K562 (cell line): ENCODE data around the gene TRMT2A. TPM values are rescaled to one million over a fixed set of nuclear protein-coding genes. Genes with fewer than 3 reads are reported as not detected.

Source experiments
- CUX1 ChIP-seq: fragments of 200-800 bp; sonication (Bioruptor generic); IDR thresholded peaks from 2 replicates; pipeline ENCODE4 v1.6.1; 2016; ENCODE audit warnings: missing genetic modification characterization, missing compliant biosample characterization
- FUS ChIP-seq: fragments of 200-400 bp; formaldehyde crosslinking; optimal IDR thresholded peaks from 2 replicates; pipeline ENCODE3; 2017; ENCODE audit warnings: low read depth, low read length
- SMAD3 ChIP-seq: fragments of 450-650 bp; formaldehyde crosslinking; conservative IDR thresholded peaks from 2 replicates; pipeline ENCODE4 v1.4.0; 2020; ENCODE audit warnings: mild to moderate bottlenecking
- ZHX1 ChIP-seq: fragments of 150-350 bp; conservative IDR thresholded peaks from 2 replicates; pipeline ENCODE4 v1.6.1; 2014; ENCODE audit warnings: low read length
- ZNF277 ChIP-seq: fragments of 250-450 bp; sonication (Bioruptor Pico); IDR thresholded peaks from 2 replicates; pipeline ENCODE4 v1.8.0; 2022; ENCODE audit warnings: inconsistent platforms, mild to moderate bottlenecking, moderate library complexity, borderline replicate concordance
- ZNF311 ChIP-seq: fragments of 250-450 bp; sonication (Bioruptor Pico); IDR thresholded peaks from 2 replicates; pipeline ENCODE4 v1.4.0; 2020; ENCODE audit warnings: mild to moderate bottlenecking, moderate library complexity
- ZNF318 ChIP-seq, 2 experiments: fragments of 450-650 bp; IDR thresholded peaks; 2 replicates each; pipeline ENCODE4 v1.6.1; 2016; ENCODE audit warnings: mild to moderate bottlenecking in 2 of 2, borderline replicate concordance in 1 of 2, low read depth in 1 of 2, moderate library complexity in 1 of 2
- polyA plus RNA-seq, 8 experiments: library from polyadenylated mRNA; depleted of rRNA in 4 of 8; stranded (reverse) in 5 of 8; unstranded in 3 of 8; fragments of >200 nt; fragmentation: Nextera tagmentation in 2 of 8; fragmentation: Illumina TruSeq in 1 of 8; extraction: Ambion mirVana in 2 of 8; extraction: Trizol in 1 of 8; gene quantifications; 2 replicates each; pipeline versions ENCODE4 v1.2.1 to v1.2.3, GENCODE V29; 2011 to 2014; ENCODE audit warnings: inconsistent platforms in 1 of 8, missing spikeins in 1 of 8
- total RNA-seq, 7 experiments: library from RNA; depleted of rRNA in 6 of 7; stranded (reverse); fragments of >200 nt in 6 of 7; fragmentation: Illumina TruSeq in 2 of 7; extraction: Trizol in 2 of 7; gene quantifications; 2 replicates each; pipeline versions ENCODE4 v1.2.1 to v1.2.3, GENCODE V29; 2011 to 2021; ENCODE audit warnings: low replicate concordance in 1 of 7

The TRMT2A gene
- total and polyA plus RNA-seq, 9 of the 15 experiments (the other 6 are each of a cell fraction or from before 2014, with no cell fraction given): 1.6 to 265 (median 140) TPM

- no peak; the same call in 1 of the 2 replicates for TF ChIP-seq ZHX1
- TF ChIP-seq FUS: no peak
- no peak for TF ChIP-seq ZNF318 (IDR thresholded peaks at IDR 0.05; ENCODE audit: borderline replicate concordance in 1 of 2, low read depth in 1 of 2)
- TF ChIP-seq ZNF277: peak; percentile 81; the same call in 1 of the 2 replicates
- no peak for TF ChIP-seq CUX1 (CRISPR knock-in tag)
- peak; percentile 64; the same call in 1 of the 2 replicates for TF ChIP-seq SMAD3 (CRISPR knock-in tag)
- 0 out of 2 replicates have a peak, but pooled peaks have one; percentile 26 for TF ChIP-seq ZNF311 (CRISPR knock-in tag)
Observed at GRCh38 chr22:20130731-20131596, 13.9 kb upstream of the TRMT2A start (continued).
